ENCODE results near the gene TIRAP. TPM values are rescaled to one million over a fixed set of nuclear protein-coding genes. Genes with fewer than 3 reads are reported as not detected.
A peak's percentile ranks its signal among the peaks of the same experiment; 100 is the strongest.
"Not testable (repeated sequence)": the region's sequence is repeated elsewhere in the genome, so short reads cannot be mapped to it uniquely, and the experiment has no call there.

Gene TIRAP
- 10 to 100 TPM in 3 of 4 donors, 1 to 10 TPM in 1; 6.6 to 18.1 (median 13.5) TPM for total RNA-seq

DNA sequence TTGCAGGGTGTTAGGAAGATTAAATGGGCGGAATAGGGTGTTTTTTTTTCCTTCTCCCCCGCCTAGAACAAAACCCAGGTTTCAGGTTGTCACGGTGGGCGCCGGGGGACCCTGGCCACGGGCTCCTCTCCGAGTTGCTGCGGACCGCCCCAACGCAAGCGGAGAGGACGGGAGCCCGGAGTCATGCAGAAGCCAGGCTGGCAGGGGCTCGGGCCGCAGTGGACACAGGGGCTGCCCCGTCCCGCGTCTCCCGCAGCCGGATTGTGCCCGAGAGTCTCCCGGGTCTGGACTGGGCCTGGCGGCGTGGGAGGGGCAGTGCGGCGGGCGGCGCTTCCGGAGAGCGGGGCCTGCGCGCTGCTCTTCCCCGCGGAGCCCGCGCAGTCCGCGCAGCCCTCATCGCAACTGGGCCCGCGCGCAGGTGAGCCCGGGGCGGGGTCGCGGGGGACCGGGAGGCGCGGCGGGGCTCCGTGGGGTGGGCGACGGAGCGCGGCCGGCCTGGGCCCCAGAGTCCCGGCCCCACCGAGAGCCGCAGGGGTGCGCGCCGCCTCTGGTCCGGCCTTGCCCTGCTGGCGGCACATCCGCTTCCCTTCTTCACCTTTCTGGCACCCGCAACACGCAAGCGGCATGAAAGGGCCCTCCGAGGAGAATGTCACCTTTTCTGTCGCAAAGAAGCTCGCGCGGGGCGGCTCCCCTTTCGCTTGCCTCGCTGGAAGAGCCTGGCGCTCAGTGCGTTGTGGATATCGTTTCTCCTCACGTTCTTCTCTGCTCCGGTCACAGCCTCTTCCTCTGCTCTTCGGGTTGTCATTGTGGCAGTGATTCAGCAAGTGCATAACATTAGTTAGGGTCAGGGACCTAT is at the start of gene TIRAP:
TSS of gene TIRAP (plus strand) at position 358 of the 856 bp plus-strand sequence. CDS start 7,802 bp downstream, outside the sequence.
- H3K4me1 ChIP-seq, result peaks cover 0 to 40% (median 9%) of the 10 kb centered on the region in 3 donors
- 0% methylated on average over 12 of the region's 82 CpGs; no CpG with 5 or more reads in 1 of the 2 donors for WGBS, 2 donors (ENCODE audit: low coverage in 1 of 2)
- H3K4me3 ChIP-seq, result peak within 1 kb of the TSS; percentile 54 to 89
- no peaks in the 10 kb centered on the region for H3K9me3 ChIP-seq
- ATAC-seq, result peak; percentile 91
- TF ChIP-seq, protein P1, sequence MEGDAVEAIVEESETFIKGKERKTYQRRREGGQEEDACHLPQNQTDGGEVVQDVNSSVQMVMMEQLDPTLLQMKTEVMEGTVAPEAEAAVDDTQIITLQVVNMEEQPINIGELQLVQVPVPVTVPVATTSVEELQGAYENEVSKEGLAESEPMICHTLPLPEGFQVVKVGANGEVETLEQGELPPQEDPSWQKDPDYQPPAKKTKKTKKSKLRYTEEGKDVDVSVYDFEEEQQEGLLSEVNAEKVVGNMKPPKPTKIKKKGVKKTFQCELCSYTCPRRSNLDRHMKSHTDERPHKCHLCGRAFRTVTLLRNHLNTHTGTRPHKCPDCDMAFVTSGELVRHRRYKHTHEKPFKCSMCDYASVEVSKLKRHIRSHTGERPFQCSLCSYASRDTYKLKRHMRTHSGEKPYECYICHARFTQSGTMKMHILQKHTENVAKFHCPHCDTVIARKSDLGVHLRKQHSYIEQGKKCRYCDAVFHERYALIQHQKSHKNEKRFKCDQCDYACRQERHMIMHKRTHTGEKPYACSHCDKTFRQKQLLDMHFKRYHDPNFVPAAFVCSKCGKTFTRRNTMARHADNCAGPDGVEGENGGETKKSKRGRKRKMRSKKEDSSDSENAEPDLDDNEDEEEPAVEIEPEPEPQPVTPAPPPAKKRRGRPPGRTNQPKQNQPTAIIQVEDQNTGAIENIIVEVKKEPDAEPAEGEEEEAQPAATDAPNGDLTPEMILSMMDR (IDR thresholded peaks at IDR 0.05), result peak in 3 of 4 experiments; percentile 20 to 57 (median 24)
- TF ChIP-seq POLR2AphosphoS5 (IDR thresholded peaks at IDR 0.05), result peak; percentile 76
- TF ChIP-seq EP300 (IDR thresholded peaks at IDR 0.05), result no peak
- TF ChIP-seq POLR2A (IDR thresholded peaks at IDR 0.05), result peak; percentile 60 to 71
- peaks cover 0 to 14% of the 10 kb centered on the region in 2 donors for H3K36me3 ChIP-seq
- H3K27ac ChIP-seq, result peak within 1 kb of the TSS; percentile 85 to 99 (median 96)
- no peaks in the 10 kb centered on the region for H3K27me3 ChIP-seq

GRCh38 chr11:126233391-126233790 is 49.5 kb upstream of the TIRAP start:
- 97 to 100% methylated on average over 1 to 4 of the region's 4 CpGs for WGBS, 2 donors (ENCODE audit: low coverage in 1 of 2)
- no peaks in the 10 kb centered on the region for H3K4me1 ChIP-seq
- no peaks in the 10 kb centered on the region for H3K9me3 ChIP-seq
- no peaks in the 10 kb centered on the region for H3K27me3 ChIP-seq
- no peak overlapping the region for H3K4me3 ChIP-seq
- ATAC-seq, result no peak
- H3K27ac ChIP-seq, result no peak overlapping the region
- H3K36me3 ChIP-seq, result peaks cover 0 to 28% of the 10 kb centered on the region in 2 donors
- TF ChIP-seq POLR2AphosphoS5 (IDR thresholded peaks at IDR 0.05) (no peak), EP300 (IDR thresholded peaks at IDR 0.05) (no peak), POLR2A (IDR thresholded peaks at IDR 0.05) (no peak)
- TF ChIP-seq, protein P1 (IDR thresholded peaks at IDR 0.05), result no peak

DNA sequence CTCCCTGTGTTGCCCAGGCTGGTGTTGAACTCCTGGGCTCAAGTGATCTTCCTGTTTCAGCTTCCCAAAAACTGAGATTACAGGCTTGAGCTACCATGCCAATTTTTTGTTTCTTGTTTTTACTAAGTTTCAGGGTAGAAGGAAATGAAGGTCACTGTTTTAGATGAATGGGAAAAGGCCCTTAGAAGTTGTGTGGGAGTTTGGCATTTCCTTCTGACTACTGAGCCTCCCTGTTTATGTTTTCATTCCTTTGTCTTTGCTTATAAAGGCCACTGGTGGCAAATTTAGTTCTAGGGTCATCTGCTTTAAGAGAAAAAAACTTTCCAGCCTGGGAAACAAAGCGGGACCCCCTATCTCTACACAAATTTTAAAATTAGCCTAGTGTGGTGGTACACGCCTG is 36.3 kb upstream of the TIRAP start:
- WGBS, 2 donors (ENCODE audit: low coverage in 1 of 2), result 79% methylated on average over 2 of the region's 2 CpGs
- no peak overlapping the region for H3K27ac ChIP-seq
- TF ChIP-seq EP300 (IDR thresholded peaks at IDR 0.05), result no peak
- TF ChIP-seq POLR2A (IDR thresholded peaks at IDR 0.05), result no peak
- no peaks in the 10 kb centered on the region for H3K27me3 ChIP-seq
- peaks cover 3 to 65% of the 10 kb centered on the region in 2 donors for H3K36me3 ChIP-seq
- H3K4me3 ChIP-seq, result no peak overlapping the region
- H3K9me3 ChIP-seq, result no peaks in the 10 kb centered on the region
- no peak for ATAC-seq
- H3K4me1 ChIP-seq, result no peaks in the 10 kb centered on the region

DNA sequence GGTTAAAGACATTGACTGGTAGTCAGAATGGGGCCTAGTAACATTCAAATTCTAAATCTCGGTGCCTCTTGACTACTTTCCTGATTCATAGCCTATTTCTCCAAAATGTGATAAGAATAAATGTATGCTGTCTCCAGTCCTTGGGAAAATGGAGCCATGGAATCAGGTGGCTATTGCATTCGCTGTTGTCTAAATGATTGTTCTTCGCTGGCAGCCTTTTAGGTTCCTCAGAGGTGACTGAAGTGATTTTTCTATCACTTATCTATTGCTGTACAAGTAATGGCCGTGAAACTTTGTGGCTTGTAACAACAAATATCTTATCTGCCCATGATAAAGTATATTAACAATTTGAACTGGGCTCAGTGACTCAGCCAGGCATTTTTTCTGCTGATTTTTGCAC is 29.6 kb upstream of the TIRAP start:
- Histone ChIP-seq H3K4me3 (no peak overlapping the region), H3K9me3 (no peaks in the 10 kb centered on the region), H3K36me3 (peaks cover 3 to 69% of the 10 kb centered on the region in 2 donors), H3K27ac (no peak overlapping the region), H3K27me3 (no peaks in the 10 kb centered on the region), H3K4me1 (no peaks in the 10 kb centered on the region)
- WGBS, 2 donors (ENCODE audit: low coverage in 1 of 2), result 70 to 77% methylated on average over 4 of the region's 4 CpGs
- ATAC-seq, result no peak
- TF ChIP-seq POLR2AphosphoS5 (IDR thresholded peaks at IDR 0.05) (no peak), EP300 (IDR thresholded peaks at IDR 0.05) (no peak), POLR2A (IDR thresholded peaks at IDR 0.05) (no peak)
- TF ChIP-seq, protein P1 (IDR thresholded peaks at IDR 0.05), result no peak

DNA sequence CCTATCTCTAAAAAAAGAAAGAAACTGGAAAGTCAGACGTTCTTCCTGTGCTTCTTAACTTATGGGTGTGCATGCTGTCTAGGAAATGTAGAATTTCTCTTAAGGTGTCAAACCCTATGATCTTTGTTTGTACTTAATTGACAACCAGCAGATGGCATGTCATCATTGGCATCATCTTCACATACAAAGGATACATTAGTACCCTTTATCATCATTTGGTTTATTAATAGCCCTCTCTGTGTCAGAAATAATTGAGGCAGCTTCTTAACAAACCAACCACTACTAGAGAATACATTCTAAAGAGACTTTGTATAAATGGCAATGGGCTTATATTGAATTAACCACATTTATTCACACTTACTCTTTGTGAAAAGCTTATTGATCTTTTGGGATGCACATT is 28.1 kb upstream of the TIRAP start:
- WGBS, 2 donors (ENCODE audit: low coverage in 1 of 2), result 20 to 100% methylated on average over 1 of the region's 1 CpG
- peaks cover 3 to 63% of the 10 kb centered on the region in 2 donors for H3K36me3 ChIP-seq
- no peak for ATAC-seq

DNA sequence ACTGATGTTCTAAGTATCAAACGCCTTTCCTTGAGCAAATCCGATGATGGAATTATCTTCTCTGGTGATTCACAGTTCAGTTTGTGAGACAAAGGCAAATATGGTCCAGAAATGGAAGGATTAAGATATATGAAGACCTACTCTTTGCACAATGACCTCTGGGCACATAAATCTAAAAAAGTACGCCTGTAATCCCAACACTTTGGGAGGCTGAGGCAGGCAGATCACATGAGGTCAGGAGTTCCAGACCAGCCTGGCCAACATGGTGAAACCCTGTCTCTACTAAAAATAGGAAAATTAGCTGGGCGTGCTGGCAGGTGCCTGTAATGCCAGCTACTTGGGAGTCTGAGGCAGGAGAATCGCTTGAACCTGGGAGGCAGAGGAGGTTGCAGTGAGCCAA is 27.4 kb upstream of the TIRAP start:
- H3K9me3 ChIP-seq, H3K27ac ChIP-seq, H3K4me3 ChIP-seq, ATAC-seq, H3K4me1 ChIP-seq, H3K27me3 ChIP-seq: not testable (repeated sequence)
- WGBS, 2 donors (ENCODE audit: low coverage in 1 of 2), result 86 to 100% methylated on average over 2 to 5 of the region's 5 CpGs
- peaks cover 3 to 58% of the 10 kb centered on the region in 2 donors for H3K36me3 ChIP-seq

More for the DNA sequence above, 28.1 kb upstream of the TIRAP start:
- Histone ChIP-seq H3K9me3 (no peaks in the 10 kb centered on the region), H3K4me1 (no peaks in the 10 kb centered on the region), H3K27ac (no peak overlapping the region), H3K4me3 (no peak overlapping the region), H3K27me3 (no peaks in the 10 kb centered on the region)
- TF ChIP-seq, protein P1 (IDR thresholded peaks at IDR 0.05), result no peak
- TF ChIP-seq POLR2A (IDR thresholded peaks at IDR 0.05) (no peak), EP300 (IDR thresholded peaks at IDR 0.05) (no peak), POLR2AphosphoS5 (IDR thresholded peaks at IDR 0.05) (no peak)

Measured in gastroesophageal sphincter (tissue), 4 donors.